G401 (cell line): ENCODE measurements around the gene SLC17A4. TPM values are rescaled to one million over a fixed set of nuclear protein-coding genes. Genes with fewer than 3 reads are reported as not detected.

ENCODE experiments used
- DNase-seq: peaks from one replicate; pipeline ENCODE4 v3.0.0-alpha.2; 2015; ENCODE audit warnings: low spot score
- in situ Hi-C: cut with HindIII; loops from 2 replicates; pipeline ENCODE4 v1.10.0; 2016; ENCODE audit warnings: low sequenced_read_pairs, mixed read lengths
- total RNA-seq: library from RNA; depleted of rRNA; stranded (reverse); fragments of >200 nt; shearing (Covaris generic); gene quantifications from 2 replicates; pipeline ENCODE4 v1.2.3, GENCODE V29; 2014; rRNA removed

SLC17A4 gene
- total RNA-seq, 1 experiment from 2014 or later: not detected

GRCh38 chr6:25792016-25792415, 37.5 kb downstream of the SLC17A4 start:
- in situ Hi-C loops: no loop called here
- no peak for DNase-seq

- no peak for DNase-seq
- in situ Hi-C loops: no loop called here
Measured at GRCh38 chr6:25793970-25794369, 39.4 kb downstream of the SLC17A4 start.

- in situ Hi-C loops: no loop called here
- DNase-seq: no peak
Measured at GRCh38 chr6:25794784-25795183, 40.2 kb downstream of the SLC17A4 start.

- in situ Hi-C loops: no loop called here
- no peak for DNase-seq
Measured at GRCh38 chr6:25801436-25801835, 46.9 kb downstream of the SLC17A4 start.

GRCh38 chr6:25804804-25805203, 50.3 kb downstream of the SLC17A4 start:
- in situ Hi-C loops: no loop called here
- DNase-seq: no peak

GRCh38 chr6:25815194-25815593, 60.7 kb downstream of the SLC17A4 start:
- DNase-seq: no peak
- in situ Hi-C loops: no loop called here

- in situ Hi-C loops: no loop called here
- no peak for DNase-seq
Measured at GRCh38 chr6:25816252-25816651, 61.7 kb downstream of the SLC17A4 start.

GRCh38 chr6:25821341-25821740, 66.8 kb downstream of the SLC17A4 start:
- DNase-seq: no peak
- in situ Hi-C loops: no loop called here

- in situ Hi-C loops: no loop called here
- DNase-seq: no peak
Measured at GRCh38 chr6:25829375-25829774, 74.8 kb downstream of the SLC17A4 start.

- in situ Hi-C loops: no loop called here
Measured at GRCh38 chr6:25830458-25830857, 75.9 kb downstream of the SLC17A4 start.

More at GRCh38 chr6:25830458-25830857, 75.9 kb downstream of the SLC17A4 start:
- no peak for DNase-seq

Other genes with a start within 250 kb of the SLC17A4 start
- not detected in 2 replicates for gene SCGN, start 102.5 kb upstream of the SLC17A4 start, total RNA-seq
- gene SLC17A1, start 77.3 kb downstream of the SLC17A4 start, total RNA-seq: not detected in 2 replicates
- gene SLC17A3, start 119.5 kb downstream of the SLC17A4 start, total RNA-seq: not detected in 2 replicates
- gene SLC17A2, start 175.9 kb downstream of the SLC17A4 start, total RNA-seq: not detected in 2 replicates
- 0.03 and 0.06 TPM in 2 replicates for gene TRIM38, start 208.1 kb downstream of the SLC17A4 start, total RNA-seq